AG04449 (cell line): ENCODE results near the gene ALG12.

ENCODE experiments used
- CTCF ChIA-PET: fragments of 350-600 bp; formaldehyde crosslinking; extraction: SDS; loops from one replicate; lab custom pipeline; 2021; ENCODE audit warnings: antibody characterized with exemption; lab: Yijun Ruan, JAX
- POLR2A ChIA-PET: fragments of 400-600, 350-600 bp; formaldehyde crosslinking; extraction: SDS; loops from one replicate; lab custom pipeline; 2020; ENCODE audit warnings: antibody characterized with exemption, inconsistent platforms; lab: Yijun Ruan, JAX
- DNase-seq: peaks from one replicate; pipeline ENCODE4 v3.0.0-alpha.2; 2010; ENCODE audit warnings: low read depth, low spot score
- H3K4me3 ChIP-seq: 2 replicates; pipeline ENCODE4 v1.5.1; 2011; ENCODE audit warnings: low read depth, mild to moderate bottlenecking, control low read depth, low read length
- TF ChIP-seq, protein P1 (sequence below): IDR thresholded peaks from one replicate; pipeline ENCODE4 v1.5.1; 2011; ENCODE audit warnings: mild to moderate bottlenecking, moderate library complexity, low read length, control low read depth, inconsistent platforms; ENCODE audit not compliant: insufficient read depth; ENCODE audit errors: missing control alignments

ALG12 gene

GRCh38 chr22:49910229-49911155 lies 7.7 kb downstream of the ALG12 start:
- DNase-seq: no peak
- no peak overlapping the region for H3K4me3 ChIP-seq
- POLR2A ChIA-PET: no interaction called here
- CTCF ChIA-PET: no interaction called here
- TF ChIP-seq, protein P1, sequence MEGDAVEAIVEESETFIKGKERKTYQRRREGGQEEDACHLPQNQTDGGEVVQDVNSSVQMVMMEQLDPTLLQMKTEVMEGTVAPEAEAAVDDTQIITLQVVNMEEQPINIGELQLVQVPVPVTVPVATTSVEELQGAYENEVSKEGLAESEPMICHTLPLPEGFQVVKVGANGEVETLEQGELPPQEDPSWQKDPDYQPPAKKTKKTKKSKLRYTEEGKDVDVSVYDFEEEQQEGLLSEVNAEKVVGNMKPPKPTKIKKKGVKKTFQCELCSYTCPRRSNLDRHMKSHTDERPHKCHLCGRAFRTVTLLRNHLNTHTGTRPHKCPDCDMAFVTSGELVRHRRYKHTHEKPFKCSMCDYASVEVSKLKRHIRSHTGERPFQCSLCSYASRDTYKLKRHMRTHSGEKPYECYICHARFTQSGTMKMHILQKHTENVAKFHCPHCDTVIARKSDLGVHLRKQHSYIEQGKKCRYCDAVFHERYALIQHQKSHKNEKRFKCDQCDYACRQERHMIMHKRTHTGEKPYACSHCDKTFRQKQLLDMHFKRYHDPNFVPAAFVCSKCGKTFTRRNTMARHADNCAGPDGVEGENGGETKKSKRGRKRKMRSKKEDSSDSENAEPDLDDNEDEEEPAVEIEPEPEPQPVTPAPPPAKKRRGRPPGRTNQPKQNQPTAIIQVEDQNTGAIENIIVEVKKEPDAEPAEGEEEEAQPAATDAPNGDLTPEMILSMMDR: no peak

DNA sequence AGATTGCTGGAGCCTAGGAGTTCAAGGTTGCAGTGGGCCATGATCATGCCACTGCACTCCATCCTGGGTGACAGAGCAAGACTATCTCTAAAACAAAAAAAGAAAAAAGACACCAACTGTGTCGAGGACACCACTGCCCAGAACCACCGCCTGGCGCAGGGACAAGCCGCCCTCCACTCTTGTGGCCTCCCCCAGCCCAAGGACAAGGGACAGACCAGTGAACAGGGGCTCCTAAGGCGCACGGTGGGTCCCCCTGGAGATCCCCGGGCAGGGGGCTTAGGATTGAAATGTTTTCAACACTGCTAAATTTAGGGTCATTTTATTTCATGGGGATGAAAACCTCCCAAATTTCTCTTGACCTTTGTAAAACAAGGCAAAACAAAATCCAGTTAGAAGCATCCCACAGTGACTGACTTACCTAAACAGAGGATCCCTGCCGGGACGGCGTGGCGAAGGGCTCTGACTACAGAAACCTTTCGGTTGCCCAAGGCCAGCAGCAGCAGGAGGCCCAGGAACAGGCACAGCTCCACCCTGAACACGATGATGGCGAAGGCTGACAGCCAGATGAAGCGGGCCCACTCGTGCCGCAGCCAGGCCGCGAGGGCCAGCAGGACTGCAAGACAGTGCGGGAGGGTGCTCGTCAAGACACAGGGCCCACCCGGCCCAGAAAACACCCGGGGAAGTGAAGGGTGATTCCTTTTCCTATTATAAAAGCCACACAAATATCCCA lies 8.6 kb downstream of the ALG12 start:
- H3K4me3 ChIP-seq: no peak overlapping the region
- no peak for DNase-seq
- CTCF ChIA-PET: no interaction called here
- POLR2A ChIA-PET: no interaction called here
- TF ChIP-seq, protein P1: no peak

GRCh38 chr22:49907807-49908206 lies 10.4 kb downstream of the ALG12 start:
- TF ChIP-seq, protein P1: no peak
- no peak for DNase-seq
- ChIA-PET POLR2A (no interaction called here), CTCF (no interaction called here)
- no peak overlapping the region for H3K4me3 ChIP-seq

GRCh38 chr22:49906799-49907290 lies 11.4 kb downstream of the ALG12 start:
- no peak for DNase-seq
- TF ChIP-seq, protein P1: no peak
- H3K4me3 ChIP-seq: no peak overlapping the region
- POLR2A ChIA-PET: no interaction called here
- CTCF ChIA-PET: interaction anchor here (1.0 kb wide), 1 partner anchor 123 kb away, joined by 3 read pairs; no protein-coding TSS in a partner anchor

GRCh38 chr22:49906071-49906798 lies 12.0 kb downstream of the ALG12 start:
- ChIA-PET CTCF (interaction anchor here (1.0 kb wide), 1 partner anchor 124 kb away, joined by 3 read pairs; no protein-coding TSS in a partner anchor), POLR2A (no interaction called here)
- TF ChIP-seq, protein P1: no peak
- DNase-seq: no peak
- no peak overlapping the region for H3K4me3 ChIP-seq

DNA sequence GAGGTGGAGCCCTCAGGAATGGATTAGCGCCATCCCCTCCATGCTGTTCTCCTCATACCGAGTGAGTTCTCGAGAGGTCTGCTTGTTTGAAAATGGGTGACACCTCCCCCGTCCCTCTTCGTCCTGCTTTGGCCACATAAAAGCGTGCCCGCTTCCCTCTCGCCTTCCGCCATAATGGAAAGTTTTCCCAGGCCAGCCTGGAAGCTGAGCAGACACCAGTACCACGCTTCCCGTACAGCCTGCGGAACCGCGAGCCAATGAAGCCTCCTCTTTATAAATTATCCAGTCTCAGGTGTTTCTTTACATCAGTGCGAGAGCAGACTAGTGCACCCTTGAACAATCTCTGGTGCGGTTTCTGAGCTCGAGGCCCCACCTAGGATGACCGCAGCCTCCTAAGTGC lies 12.8 kb downstream of the ALG12 start:
- ChIA-PET CTCF (no interaction called here), POLR2A (no interaction called here)
- DNase-seq: no peak
- H3K4me3 ChIP-seq: no peak overlapping the region
- TF ChIP-seq, protein P1: no peak
